ENCODE measurements around the gene INKA2.

- no peak for TF ChIP-seq CTCF (IDR thresholded peaks at IDR 0.05)
- no peak for TF ChIP-seq POLR2A (IDR thresholded peaks at IDR 0.05)
These were observed 15.3 kb downstream of the INKA2 start for GRCh38 chr1:111723871-111724270.
